OCI-LY3 (cell line): ENCODE results near the gene AUTS2.

Source experiments
- H2AFZ ChIP-seq: fragments of 200-600, 300-600 bp; shearing (Covaris generic); 2 replicates; pipeline ENCODE4 v1.6.0; 2014; ENCODE audit warnings: antibody characterized with exemption, low read depth, low read length
- H3K27ac ChIP-seq: fragments of 200-600, 300-600 bp; sonication (generic); 2 replicates; pipeline ENCODE4 v1.5.1; 2014; ENCODE audit warnings: mild to moderate bottlenecking, low read length, moderate library complexity, mixed read lengths
- H3K27me3 ChIP-seq: fragments of 200-600, 300-600 bp; sonication (generic); 2 replicates; pipeline ENCODE4 v1.6.1; 2014; ENCODE audit warnings: low read depth, low read length, mixed read lengths
- H3K36me3 ChIP-seq: fragments of 200-600, 300-600 bp; sonication (generic); replicated peaks from 2 replicates; pipeline ENCODE3; 2014; ENCODE audit warnings: low read depth, low read length, mixed read lengths
- H3K4me1 ChIP-seq: fragments of 300-600, 200-600 bp; sonication (generic); 2 replicates; pipeline ENCODE4 v1.6.1; 2014; ENCODE audit warnings: low read length, mixed read lengths
- H3K4me2 ChIP-seq: fragments of 200-600, 300-600 bp; sonication (generic); 2 replicates; pipeline ENCODE4 v1.6.1; 2014; ENCODE audit warnings: low read length, mixed read lengths
- H3K4me3 ChIP-seq: fragments of 300-600, 200-600 bp; sonication (generic); 2 replicates; pipeline ENCODE4 v1.5.1; 2014; ENCODE audit warnings: antibody characterized with exemption, mild to moderate bottlenecking, low read length, moderate library complexity
- H3K79me2 ChIP-seq: fragments of 300-600, 200-600 bp; shearing (Covaris generic); 2 replicates; pipeline ENCODE4 v1.6.1; 2014; ENCODE audit warnings: mild to moderate bottlenecking, low read length, mixed read lengths
- H3K9ac ChIP-seq: fragments of 300-600, 200-600 bp; shearing (Covaris generic); 2 replicates; pipeline ENCODE4 v1.6.0; 2014; ENCODE audit warnings: mild to moderate bottlenecking, low read length, moderate library complexity
- H3K9me3 ChIP-seq: fragments of 200-600, 300-600 bp; shearing (Covaris generic); 2 replicates; pipeline ENCODE4 v1.6.1; 2014; ENCODE audit warnings: low read length, mixed read lengths; ENCODE audit not compliant: insufficient read depth
- H4K20me1 ChIP-seq: fragments of 200-600, 300-600 bp; sonication (generic); 2 replicates; pipeline ENCODE4 v1.6.1; 2016; ENCODE audit warnings: low read length, mixed read lengths; ENCODE audit not compliant: insufficient read depth
- EZH2phosphoT487 ChIP-seq: fragments of 200-600 bp; shearing (Covaris generic); IDR thresholded peaks from 2 replicates; pipeline ENCODE4 v1.6.1; 2018; ENCODE audit warnings: antibody characterized with exemption, mixed run types, low read depth
- TF ChIP-seq, protein P1 (sequence below): fragments of 200-600, 300-600 bp; sonication (generic); IDR thresholded peaks from 2 replicates; pipeline ENCODE4 v1.5.1; 2014; ENCODE audit warnings: antibody characterized with exemption, low read length, low read depth

AUTS2 gene

DNA sequence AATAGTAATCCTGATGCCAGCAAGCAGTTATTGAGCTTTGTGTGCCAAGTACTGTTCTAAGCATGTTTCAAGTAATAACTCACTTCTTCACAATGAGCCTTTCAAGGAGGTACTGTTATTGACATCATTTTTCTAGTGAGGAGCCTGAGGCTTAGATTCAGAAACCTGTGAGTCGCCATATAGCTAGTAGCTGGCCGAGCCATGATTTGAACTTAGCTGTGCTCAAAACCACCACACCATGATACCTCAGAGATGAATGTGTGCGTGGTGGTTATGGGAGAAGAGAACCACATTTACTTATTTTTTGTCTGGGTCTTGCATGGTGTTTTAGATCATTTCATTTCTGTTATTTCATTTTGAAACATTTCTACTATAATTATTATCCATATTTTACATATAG is 578.9 kb downstream of the AUTS2 start:
- no peak overlapping the region for H3K4me2 ChIP-seq
- no peaks in the 10 kb centered on the region for H3K36me3 ChIP-seq
- no peaks in the 10 kb centered on the region for H3K9me3 ChIP-seq
- H3K27ac ChIP-seq = no peak overlapping the region
- no peaks in the 10 kb centered on the region for H3K27me3 ChIP-seq
- H3K4me1 ChIP-seq = no peaks in the 10 kb centered on the region
- no peak overlapping the region for H2AFZ ChIP-seq
- H3K4me3 ChIP-seq = no peak overlapping the region
- TF ChIP-seq, protein P1, sequence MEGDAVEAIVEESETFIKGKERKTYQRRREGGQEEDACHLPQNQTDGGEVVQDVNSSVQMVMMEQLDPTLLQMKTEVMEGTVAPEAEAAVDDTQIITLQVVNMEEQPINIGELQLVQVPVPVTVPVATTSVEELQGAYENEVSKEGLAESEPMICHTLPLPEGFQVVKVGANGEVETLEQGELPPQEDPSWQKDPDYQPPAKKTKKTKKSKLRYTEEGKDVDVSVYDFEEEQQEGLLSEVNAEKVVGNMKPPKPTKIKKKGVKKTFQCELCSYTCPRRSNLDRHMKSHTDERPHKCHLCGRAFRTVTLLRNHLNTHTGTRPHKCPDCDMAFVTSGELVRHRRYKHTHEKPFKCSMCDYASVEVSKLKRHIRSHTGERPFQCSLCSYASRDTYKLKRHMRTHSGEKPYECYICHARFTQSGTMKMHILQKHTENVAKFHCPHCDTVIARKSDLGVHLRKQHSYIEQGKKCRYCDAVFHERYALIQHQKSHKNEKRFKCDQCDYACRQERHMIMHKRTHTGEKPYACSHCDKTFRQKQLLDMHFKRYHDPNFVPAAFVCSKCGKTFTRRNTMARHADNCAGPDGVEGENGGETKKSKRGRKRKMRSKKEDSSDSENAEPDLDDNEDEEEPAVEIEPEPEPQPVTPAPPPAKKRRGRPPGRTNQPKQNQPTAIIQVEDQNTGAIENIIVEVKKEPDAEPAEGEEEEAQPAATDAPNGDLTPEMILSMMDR = no peak
- no peak for TF ChIP-seq EZH2phosphoT487
- H3K9ac ChIP-seq = no peak overlapping the region
- H3K79me2 ChIP-seq = no peaks in the 10 kb centered on the region
- H4K20me1 ChIP-seq = no peaks in the 10 kb centered on the region

DNA sequence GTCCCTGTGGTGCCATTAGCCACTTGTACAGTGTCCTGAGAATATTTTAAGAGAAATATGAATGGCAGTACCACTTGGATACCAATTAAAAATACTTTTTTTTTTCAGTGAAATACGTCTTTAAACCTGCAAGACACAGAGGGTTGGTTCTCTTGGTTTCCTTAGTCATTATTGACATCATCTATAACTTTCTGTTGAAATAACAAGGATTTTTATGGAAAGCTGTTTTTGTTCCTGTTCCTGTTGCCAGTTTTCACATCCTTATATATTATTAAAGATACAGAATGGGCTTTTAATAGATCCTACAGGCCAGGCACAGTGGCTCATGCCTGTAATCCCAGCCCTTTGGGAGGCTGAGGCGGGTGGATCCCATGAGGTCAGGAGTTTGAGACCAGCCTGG is 579.9 kb downstream of the AUTS2 start:
- Histone ChIP-seq H4K20me1 (no peaks in the 10 kb centered on the region), H2AFZ (no peak overlapping the region), H3K79me2 (no peaks in the 10 kb centered on the region), H3K36me3 (no peaks in the 10 kb centered on the region), H3K4me2 (no peak overlapping the region), H3K9me3 (no peaks in the 10 kb centered on the region), H3K9ac (no peak overlapping the region), H3K27me3 (no peaks in the 10 kb centered on the region), H3K4me1 (no peaks in the 10 kb centered on the region), H3K4me3 (no peak overlapping the region), H3K27ac (no peak overlapping the region)
- no peak for TF ChIP-seq EZH2phosphoT487
- TF ChIP-seq, protein P1 = no peak

DNA sequence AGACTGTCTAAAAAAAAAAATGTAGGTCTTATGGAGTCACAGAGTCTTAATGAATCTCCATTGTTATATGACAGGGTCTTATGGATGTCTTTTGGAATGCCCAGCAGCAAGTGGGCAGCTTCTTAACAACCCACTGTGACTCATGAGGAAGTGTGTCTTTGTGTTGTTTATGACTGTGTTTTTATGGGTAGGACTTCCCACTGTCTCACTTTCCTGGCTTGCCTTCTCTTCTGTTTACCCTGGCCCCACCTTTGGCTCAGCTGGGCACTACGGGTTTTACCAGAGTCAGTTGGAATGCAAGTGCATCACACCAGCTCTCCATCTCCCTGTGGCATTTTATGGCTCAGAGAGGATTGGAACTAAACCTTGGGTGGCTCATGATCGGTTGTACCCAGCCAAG is 580.5 kb downstream of the AUTS2 start:
- Histone ChIP-seq H3K9ac (no peak overlapping the region), H2AFZ (no peak overlapping the region), H3K4me1 (no peaks in the 10 kb centered on the region), H3K27me3 (no peaks in the 10 kb centered on the region), H3K9me3 (no peaks in the 10 kb centered on the region), H3K27ac (no peak overlapping the region), H4K20me1 (no peaks in the 10 kb centered on the region), H3K4me2 (no peak overlapping the region), H3K79me2 (no peaks in the 10 kb centered on the region), H3K4me3 (no peak overlapping the region), H3K36me3 (no peaks in the 10 kb centered on the region)
- TF ChIP-seq, protein P1 = no peak
- no peak for TF ChIP-seq EZH2phosphoT487

GRCh38 chr7:70182521-70182920 is 584.2 kb downstream of the AUTS2 start:
- Histone ChIP-seq H3K79me2 (no peaks in the 10 kb centered on the region), H3K36me3 (no peaks in the 10 kb centered on the region), H3K9me3 (no peaks in the 10 kb centered on the region), H3K9ac (no peak overlapping the region), H3K27me3 (no peaks in the 10 kb centered on the region), H3K27ac (no peak overlapping the region), H2AFZ (no peak overlapping the region), H3K4me2 (no peak overlapping the region), H4K20me1 (no peaks in the 10 kb centered on the region), H3K4me1 (no peaks in the 10 kb centered on the region), H3K4me3 (no peak overlapping the region)
- no peak for TF ChIP-seq EZH2phosphoT487
- TF ChIP-seq, protein P1 = no peak
